ENCODE measurements around the gene FSD2.

GRCh38 chr15:82812994-82813393 lies 7.1 kb upstream of the FSD2 start:
- TF ChIP-seq CTCF (conservative IDR thresholded peaks at IDR 0.05; ENCODE audit: low read depth, low read length), result no peak
- TF ChIP-seq EZH2 (IDR thresholded peaks at IDR 0.05; ENCODE audit: borderline replicate concordance, low read depth, low read length, poor library complexity, severe bottlenecking), result no peak
